HG02981 (cell line): ENCODE results near the gene VPS33A.
"Not testable (repeated sequence)": the region's sequence is repeated elsewhere in the genome, so short reads cannot be mapped to it uniquely, and the experiment has no call there.

Experiments used
- ATAC-seq: cut with Tn5 transposase; IDR thresholded peaks from one replicate; pipeline ENCODE4 v1.9.1; 2021; ENCODE audit warnings: mild to moderate bottlenecking, moderate library complexity; ENCODE audit not compliant: unreplicated experiment

Gene VPS33A

DNA sequence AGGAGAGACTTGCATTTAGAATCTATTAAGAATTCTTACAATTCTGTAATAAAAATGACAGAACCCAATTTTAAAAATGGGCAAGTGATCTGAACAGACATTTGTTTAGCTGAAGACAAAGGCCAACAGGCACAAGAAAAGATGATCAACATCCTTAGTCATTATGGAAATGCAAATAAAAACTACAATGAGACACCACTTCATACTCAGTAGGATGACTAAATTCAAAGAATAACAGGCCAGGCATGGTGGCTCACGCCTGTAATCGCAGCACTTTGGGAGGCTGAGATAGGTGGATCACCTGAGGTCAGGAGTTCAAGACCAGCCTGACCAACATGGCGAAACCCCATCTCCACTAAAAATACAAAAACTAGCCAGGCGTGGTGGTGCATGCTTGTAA is 7.8 kb downstream of the VPS33A start:
- ATAC-seq = not testable (repeated sequence)

- no peak for ATAC-seq
Measured at GRCh38 chr12:122250536-122250935, 15.8 kb downstream of the VPS33A start.

GRCh38 chr12:122250047-122250446 is 16.2 kb downstream of the VPS33A start:
- ATAC-seq = no peak

DNA sequence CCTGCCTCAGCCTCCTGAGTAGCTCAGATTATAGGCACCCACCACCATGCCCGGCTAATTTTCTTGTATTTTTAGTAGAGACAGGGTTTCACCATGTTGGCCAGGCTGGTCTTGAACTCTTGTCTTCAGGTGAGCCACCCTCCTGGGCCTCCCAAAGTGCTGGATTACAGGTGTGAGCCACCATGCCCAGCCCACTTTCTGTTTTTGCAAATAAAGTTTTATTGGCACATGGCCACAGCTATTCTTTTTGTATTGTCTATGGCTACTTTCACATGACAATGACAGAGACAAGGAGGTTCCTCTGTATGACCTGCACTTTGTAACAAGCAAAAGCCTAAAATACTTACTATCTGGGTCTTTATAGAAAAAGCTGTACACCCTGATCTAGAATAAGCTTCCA is 20.7 kb downstream of the VPS33A start:
- no peak for ATAC-seq

GRCh38 chr12:122244565-122245371 is 21.5 kb downstream of the VPS33A start:
- ATAC-seq = no peak

GRCh38 chr12:122243965-122244364 is 22.3 kb downstream of the VPS33A start:
- no peak for ATAC-seq

- no peak for ATAC-seq
Measured at GRCh38 chr12:122238861-122239260, 27.4 kb downstream of the VPS33A start.

GRCh38 chr12:122235741-122236140 is 30.6 kb downstream of the VPS33A start:
- ATAC-seq = no peak

DNA sequence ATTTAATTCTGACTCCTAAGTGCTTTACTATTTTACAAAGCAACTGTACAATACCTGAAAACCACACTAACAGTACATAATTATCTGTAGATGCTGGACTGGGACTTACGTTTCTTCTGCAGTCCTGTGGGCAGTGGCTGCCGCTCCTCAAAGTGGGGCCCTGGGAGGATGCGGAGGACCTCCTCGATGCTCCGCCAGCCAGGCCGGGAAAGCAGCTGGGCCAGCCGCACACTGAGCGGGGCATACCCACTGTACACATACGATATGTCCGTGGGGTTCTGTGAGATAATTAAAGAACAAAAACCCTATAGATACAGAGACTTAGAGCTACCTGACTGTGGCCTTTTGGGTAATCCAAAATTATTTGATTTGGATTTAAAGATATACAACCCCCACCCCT is 33.6 kb downstream of the VPS33A start:
- no peak for ATAC-seq

- no peak for ATAC-seq
Measured at GRCh38 chr12:122230798-122231197, 35.5 kb downstream of the VPS33A start.

DNA sequence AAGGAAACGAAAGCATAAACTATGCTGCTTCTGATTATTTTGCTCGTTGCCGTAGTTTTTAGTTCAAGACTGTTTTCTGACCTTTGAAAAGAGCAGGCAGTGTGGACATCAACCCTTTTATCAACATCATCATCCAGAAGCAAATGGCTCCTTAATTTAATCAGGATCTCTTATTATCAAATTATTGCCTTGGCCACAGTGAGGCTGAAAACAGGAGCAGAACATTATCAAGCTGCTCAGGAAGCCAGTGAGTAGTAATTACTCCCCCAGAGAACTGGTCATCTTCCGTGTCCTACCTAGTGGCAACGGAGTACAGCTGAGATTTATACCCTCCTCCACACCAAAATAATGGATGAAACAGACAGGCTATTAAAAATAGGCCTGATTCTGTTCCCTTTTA is 38.2 kb downstream of the VPS33A start:
- ATAC-seq = no peak

DNA sequence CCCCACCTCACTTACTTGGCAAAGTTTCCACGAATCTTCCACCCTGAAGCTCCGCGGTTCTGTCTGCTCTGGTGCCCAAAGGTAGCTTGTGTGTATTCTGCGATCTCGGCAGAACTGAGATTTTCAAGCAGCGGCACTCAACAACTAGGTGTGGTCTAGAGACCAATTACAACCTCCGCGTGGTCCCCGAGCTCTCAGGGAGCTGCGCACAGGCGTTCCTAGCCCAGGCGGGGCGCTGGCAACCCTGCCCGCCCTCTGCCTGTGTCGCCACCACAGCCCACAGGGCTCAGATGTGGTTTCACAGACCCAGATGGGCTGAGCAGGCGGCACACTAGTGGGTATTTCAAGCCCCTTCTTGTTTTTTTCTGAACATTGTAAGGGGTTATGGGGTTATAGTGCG is 39.0 kb downstream of the VPS33A start:
- ATAC-seq = no peak

- ATAC-seq = no peak
Measured at GRCh38 chr12:122226366-122227125, 39.7 kb downstream of the VPS33A start.

GRCh38 chr12:122225683-122226365 is 40.5 kb downstream of the VPS33A start, which contains the start of gene DIABLO:
Gene DIABLO (minus strand): TSS chr12:122226052. CDS start chr12:122226014, 38 bp downstream.
- peak; percentile 90 for ATAC-seq

- ATAC-seq = no peak
Measured at GRCh38 chr12:122216445-122216844, 49.8 kb downstream of the VPS33A start.

- no peak for ATAC-seq
Measured at GRCh38 chr12:122215771-122216170, 50.5 kb downstream of the VPS33A start.

DNA sequence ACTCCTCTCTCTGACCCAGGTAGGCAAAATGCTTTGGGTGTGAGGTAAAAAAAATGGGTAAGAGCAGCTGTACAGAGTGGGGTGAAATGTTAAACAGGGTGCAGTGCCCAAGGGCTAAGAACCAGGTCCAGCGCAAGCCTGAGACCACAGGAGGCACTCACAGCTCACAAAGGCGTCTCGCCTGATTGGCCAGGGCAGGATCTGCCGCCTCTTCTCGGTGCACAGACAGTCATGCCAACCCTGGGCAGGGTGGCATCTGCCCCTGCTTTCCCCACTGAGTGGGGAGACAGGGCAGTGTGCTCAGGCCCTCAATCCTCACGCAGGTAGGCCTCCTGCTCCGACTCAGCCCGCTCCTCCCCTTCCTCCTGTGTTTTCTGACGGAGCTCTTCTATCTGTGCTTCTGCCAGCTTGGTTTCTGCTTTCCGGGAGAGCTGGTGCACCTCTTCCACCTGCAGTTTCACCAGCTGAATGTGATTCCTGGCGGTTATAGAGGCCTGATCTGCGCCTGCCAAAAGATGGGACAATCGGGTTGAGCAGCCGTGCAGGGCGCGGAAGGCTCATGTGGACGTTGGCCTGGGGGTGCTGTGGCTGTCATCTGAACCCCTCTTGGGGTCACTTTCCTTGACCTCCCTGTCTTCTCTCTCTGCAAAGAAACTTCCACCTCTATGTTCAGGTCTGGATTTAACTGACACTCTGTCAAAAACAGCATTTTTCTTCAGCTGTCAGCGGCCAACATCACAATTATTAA is 58.0 kb downstream of the VPS33A start:
- ATAC-seq = no peak

DNA sequence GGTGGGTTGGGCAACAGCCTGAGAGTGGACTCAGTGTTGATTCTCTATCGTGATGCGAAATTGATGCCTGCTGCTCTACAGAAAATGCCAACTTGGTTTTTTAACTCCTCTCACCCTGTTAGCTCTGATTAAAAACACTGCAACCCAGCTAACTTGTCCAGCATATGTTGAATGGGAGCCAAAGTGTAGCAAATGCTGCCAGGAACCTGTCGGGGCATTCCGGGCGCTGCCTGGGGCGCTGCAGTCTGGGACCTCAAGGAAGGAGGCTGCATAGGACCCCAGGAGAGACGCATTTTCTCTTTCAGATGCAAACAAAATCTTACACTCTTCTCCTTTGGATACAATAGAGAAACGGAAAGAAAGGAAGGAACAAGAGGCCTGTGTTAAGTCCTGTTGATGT is 58.9 kb downstream of the VPS33A start:
- no peak for ATAC-seq

DNA sequence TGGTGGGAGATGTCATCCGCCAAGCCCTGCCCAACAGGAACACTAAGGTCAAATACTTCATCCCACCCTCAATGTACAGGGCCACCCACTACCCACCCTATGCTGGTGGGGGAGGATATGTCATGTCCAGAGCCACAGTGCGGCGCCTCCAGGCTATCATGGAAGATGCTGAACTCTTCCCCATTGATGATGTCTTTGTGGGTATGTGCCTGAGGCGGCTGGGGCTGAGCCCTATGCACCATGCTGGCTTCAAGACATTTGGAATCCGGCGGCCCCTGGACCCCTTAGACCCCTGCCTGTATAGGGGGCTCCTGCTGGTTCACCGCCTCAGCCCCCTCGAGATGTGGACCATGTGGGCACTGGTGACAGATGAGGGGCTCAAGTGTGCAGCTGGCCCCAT is 59.3 kb downstream of the VPS33A start:
- no peak for ATAC-seq

DNA sequence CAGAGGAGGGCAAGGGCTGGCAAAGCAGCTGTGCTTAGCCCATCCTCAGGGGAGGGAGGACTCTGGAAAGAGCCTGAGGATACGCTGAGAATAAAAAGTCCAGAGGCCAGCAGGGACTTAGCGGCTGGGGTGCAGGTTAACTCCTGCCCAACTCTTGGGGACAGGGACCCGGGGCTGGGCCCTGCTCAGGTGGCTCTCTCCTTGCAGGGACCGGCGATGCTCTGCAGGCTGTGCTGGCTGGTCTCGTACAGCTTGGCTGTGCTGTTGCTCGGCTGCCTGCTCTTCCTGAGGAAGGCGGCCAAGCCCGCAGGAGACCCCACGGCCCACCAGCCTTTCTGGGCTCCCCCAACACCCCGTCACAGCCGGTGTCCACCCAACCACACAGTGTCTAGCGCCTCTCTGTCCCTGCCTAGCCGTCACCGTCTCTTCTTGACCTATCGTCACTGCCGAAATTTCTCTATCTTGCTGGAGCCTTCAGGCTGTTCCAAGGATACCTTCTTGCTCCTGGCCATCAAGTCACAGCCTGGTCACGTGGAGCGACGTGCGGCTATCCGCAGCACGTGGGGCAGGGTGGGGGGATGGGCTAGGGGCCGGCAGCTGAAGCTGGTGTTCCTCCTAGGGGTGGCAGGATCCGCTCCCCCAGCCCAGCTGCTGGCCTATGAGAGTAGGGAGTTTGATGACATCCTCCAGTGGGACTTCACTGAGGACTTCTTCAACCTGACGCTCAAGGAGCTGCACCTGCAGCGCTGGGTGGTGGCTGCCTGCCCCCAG is 60.0 kb downstream of the VPS33A start:
- ATAC-seq = no peak
